HG02642 (cell line): ENCODE data around the gene FIGLA.
"Not testable (repeated sequence)": the region's sequence is repeated elsewhere in the genome, so short reads cannot be mapped to it uniquely, and the experiment has no call there.

Source experiments
- ATAC-seq: cut with Tn5 transposase; IDR thresholded peaks from one replicate; pipeline ENCODE4 v1.9.1; 2021; ENCODE audit warnings: mild to moderate bottlenecking; ENCODE audit not compliant: unreplicated experiment, poor library complexity

FIGLA gene

DNA sequence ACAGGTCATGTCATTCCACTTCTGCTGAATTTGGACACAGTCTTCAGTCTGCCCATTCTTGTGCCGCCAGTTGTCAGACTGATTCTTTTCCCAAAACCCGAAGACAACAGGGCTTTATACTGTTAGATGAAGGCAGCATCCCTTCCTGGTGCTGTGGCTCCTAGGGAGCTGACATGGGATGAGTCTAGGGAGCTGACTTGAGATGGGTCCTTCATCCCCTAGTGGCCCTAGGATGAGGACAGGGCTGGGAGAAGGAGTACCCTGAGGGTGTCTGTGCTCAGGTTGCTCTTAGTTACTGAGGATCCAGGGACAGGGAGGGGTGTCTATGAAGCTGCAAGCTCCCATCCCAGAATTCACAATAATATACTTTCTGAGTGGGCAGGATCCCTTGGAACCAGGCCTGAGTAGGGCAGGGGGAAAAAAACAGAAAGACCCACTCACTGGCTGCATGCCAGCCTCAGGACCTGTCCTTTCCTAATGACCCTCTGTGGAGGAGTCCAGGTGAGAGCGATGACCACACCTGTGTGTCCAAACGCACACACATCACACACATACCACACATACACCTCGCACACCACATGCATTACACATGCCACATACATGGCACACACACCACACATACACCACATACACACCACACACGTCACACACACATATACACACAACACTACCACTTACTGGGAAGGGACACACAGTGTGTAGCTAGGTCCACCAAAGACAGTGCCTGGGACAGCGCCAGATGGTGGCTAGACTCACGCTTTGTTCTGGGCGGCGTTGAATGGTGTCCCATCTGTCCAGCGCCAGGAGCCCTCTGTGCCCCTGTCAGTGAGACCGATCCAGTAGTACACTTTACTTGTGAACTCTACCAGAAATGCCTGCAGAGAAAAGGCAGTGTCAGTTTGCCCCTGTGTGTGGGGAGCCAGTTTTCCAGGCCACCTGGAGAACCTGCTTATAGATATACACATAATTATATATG is 18.8 kb upstream of the FIGLA start:
- no peak for ATAC-seq

- no peak for ATAC-seq
Measured at GRCh38 chr2:70807828-70808118, 17.3 kb upstream of the FIGLA start.

- ATAC-seq, result no peak
Measured at GRCh38 chr2:70807102-70807827, 16.8 kb upstream of the FIGLA start.

DNA sequence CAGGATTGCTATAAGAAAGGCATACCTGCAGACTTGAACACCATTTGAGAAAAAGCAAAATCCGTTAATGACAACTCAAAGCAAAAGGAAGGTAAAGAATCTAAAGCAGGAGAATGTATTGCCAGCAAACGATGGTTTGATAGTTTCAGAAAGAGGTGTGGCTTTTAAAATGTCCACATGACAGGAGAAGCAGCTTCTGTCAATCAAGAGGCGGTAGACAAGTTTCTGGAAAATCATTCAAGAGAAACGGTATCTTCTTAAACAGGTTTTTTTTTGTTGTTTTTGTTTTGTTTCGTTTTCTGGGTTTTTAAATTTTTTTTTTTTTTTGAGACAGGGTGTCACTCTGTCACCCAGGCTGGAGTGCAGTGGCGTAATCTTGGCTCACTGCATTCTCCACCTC is 16.2 kb upstream of the FIGLA start:
- no peak for ATAC-seq

- no peak for ATAC-seq
Measured at GRCh38 chr2:70806013-70806412, 15.6 kb upstream of the FIGLA start.

DNA sequence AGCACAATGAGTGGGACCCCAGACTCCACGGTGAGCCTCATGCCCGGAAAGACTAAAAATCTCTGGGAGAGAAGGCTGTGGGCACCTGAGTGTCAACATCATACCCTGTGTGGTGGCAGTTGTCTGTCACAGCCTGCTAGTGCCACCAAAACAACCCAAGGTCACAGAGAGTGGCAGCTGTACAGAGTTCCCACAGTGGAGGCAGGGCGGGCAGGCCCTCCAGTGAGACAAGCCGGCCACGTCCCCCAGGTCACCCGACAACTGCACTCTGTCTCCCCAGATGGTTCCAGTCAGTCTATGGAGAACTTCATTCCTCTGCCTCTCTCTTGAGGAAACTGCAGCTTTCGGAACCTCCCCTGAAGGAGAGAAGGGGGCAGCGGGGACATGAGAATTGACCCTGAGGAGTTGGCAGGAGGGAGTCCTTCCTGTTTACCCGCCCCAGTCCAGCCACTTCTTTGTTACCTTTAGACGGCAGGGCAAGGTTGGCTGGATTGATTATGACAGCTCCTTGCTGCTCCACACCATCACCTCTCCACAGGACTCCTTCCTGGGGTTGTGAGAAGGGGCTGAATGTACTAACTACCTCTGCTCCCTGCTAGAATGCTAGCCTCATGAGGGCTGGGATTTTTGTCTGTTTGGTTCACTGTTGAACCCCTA is 11.3 kb upstream of the FIGLA start:
- no peak for ATAC-seq

GRCh38 chr2:70799706-70800105 is 9.3 kb upstream of the FIGLA start:
- no peak for ATAC-seq

DNA sequence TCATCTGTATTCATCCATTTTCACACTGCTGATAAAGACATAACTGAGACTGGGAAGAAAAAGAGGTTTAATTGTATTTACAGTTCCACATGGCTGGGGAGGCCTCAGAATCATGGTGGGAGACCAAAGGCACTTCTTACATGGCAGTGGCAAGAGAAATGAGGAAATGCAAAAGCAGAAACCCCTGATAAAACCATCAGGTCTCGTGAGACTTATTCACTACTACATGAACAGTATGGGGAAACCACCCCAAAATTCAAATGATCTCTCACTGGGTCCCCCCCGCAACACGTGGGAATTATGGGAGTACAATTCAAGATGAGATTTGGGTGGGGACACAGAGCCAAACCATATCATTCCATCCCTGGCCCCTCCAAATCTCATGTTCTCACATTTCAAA is 7.6 kb upstream of the FIGLA start:
- not testable (repeated sequence) for ATAC-seq

DNA sequence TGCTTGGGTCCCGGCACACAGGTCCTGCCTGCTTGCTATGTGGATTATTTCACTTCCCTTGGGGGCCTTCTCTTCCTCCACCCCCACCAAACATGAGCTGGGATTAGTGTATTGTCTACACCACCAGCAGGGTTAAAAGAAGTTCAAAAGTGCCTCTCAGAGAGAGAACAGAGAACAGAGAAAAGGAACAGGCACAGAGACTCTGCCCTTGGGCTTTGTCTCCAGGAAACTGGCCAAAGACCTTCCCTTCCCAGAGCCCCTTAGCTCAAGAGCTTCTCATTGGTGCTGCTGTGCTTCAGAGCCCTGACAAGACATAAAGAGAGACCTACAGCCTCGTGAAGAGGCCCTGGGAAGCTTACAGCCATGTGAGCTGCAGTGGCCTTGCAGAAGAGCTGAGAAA is 7.1 kb upstream of the FIGLA start:
- ATAC-seq, result no peak

- no peak for ATAC-seq
Measured at GRCh38 chr2:70796262-70796661, 5.8 kb upstream of the FIGLA start.

DNA sequence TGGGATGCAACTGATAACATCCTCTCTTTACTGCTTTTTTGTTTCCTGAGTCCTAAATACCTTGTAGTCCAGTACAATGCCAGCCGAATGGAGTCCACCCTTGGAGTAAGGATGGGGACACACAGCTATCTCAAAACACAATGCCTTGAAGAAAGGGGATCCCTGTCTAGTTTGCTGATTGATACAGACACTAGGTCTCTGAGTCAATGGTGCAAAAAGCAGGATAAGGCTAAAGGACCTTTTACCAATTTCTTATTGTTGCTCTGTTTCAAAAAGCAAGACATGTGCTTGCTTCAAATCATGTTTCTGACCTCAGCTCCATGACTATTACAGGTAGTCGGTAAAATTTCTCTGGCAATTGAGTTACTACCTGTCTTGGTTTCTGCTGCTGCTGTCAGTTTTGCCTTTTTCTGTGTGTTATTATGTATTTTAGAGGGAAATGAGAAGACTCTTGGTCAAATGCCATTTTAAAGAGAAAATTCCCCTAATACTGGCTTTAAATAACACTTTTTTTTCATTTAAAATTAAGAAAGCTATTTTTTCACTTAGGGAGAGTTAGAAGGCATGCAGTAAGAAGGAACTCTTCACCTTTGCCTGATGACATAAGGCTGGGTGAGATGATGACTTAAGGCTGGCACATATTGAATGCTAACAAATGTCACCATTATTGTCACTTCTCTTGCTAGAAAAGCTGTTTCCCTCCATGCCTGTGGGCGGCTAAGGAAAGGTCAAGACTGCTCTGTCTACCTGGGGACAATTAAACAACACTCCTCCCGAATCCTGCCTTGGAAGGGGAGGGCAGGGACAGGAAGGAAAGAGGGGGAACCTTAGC is 4.9 kb upstream of the FIGLA start:
- ATAC-seq, result no peak

- ATAC-seq, result no peak
Measured at GRCh38 chr2:70793450-70793849, 3.0 kb upstream of the FIGLA start.

DNA sequence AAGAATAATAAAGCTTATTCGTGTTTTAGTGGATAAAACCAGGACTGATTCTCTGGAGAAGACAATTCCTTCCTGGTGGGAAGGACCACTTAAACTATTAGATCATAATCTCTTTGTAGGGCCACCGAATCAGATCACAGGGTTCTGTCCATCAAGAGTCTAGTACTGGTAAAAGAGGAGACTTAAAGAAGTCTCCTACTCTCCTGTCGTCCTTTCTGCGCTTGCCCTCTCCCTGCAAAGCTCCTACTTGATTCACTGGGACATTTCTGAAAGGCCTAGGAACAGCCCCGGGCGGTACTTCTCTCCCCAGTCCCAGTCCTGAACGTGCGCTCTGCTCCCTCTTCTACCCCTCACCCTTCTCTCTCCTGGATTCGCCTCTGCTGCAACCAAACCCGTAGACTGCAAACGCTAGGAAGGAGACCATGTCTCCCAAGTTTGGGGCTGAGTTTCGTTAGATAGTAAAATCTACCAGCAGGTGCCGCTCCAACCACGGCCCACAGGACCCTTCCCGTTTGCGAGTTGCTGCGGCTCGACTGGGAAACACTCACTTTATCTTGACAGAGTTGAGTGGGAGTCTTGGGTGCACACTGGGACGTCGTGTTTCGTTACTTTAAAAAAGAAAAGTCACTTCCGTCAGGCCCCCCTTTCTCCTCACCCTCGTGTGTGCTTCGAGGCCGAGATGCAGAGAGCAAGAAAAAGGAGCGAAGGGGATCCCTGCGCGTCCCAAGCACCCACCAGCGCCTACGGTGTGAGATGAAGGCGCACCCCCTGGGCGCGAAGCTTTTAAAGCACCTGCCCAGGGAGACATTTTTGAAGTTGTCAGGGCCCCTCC is 923 bp downstream of the FIGLA start:
- ATAC-seq, result no peak

DNA sequence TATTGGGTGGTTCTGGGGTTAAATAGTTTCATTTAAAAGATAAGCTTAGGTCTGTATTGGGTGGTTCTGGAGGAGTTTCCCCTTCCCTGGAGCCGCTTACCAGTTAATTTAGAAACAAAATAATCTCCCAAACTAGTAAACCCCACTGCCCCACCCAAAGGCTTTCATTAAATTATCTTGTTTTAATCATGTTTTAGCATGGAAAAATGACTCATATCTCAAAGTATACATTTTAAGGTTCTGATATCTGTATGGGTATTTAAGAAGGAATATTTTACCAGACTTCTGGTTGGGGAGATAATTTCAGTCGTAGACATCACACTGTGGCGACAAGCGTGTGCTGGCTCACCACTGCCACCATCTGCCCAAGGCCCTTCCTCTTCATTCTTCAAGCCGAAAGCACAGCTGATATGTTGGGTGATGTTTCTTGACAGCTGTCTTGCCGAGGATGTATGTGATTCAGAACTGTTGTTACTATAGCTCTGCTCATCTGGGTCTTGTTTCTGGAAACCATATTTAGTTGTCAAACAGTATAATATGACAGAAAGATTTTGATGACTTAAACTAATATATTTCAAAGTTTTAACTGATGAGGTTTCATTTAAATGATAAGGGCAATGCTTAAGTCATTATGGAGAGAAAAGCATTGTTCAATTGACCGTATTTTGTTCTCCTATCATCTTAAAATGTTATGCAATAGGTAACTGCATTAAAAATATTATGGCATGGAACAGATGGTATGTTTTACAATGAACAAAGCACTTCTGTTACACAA is 5.1 kb downstream of the FIGLA start:
- ATAC-seq, result peak; percentile 46

DNA sequence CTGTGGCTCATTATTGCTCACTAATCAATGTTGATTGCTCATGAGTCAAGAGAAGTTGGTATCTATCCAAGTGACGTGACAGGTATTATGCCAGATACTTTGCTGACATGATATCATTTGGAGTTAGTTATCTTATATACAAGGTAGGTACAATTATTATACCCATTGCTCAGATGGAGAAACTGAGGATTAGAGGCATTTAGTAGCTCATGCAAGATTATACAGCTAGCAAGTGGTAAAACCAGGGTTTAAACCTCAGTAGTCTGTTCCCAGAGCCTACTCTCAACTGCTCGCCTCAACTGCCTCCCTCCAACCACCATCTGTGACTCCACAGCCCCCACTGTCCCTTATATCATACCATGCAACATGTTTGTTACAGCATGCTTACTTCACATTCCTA is 6.1 kb downstream of the FIGLA start:
- no peak for ATAC-seq

DNA sequence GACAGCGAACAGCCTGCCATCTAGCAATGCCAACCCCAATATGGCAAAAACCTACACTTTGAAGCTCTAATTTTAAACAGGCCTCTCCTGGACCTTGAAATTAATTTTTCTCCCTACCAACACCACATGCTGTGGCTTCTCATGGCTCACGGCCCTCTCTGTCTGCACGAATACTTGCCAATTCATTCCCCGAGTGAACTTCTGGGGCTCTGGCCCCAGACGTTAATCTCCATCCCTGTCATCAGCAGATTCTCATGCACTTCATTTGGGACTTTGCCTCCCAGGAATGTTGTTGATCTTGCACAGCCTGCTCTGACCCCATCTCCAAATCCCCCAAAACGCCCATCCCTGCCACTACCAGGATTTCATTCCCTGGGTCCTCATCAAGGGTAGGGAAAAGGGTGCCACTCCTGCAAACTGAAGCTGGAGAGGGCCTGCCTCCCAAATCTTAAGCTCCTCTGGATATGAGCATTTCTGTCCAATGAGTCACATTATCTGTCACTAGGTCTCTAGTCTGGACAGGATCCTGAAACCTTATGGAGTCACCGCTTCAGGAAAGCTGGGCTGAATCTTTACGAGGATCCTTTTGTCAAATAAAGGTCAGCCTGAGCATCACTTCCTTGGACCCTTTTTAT is 10.4 kb downstream of the FIGLA start:
- ATAC-seq, result no peak

DNA sequence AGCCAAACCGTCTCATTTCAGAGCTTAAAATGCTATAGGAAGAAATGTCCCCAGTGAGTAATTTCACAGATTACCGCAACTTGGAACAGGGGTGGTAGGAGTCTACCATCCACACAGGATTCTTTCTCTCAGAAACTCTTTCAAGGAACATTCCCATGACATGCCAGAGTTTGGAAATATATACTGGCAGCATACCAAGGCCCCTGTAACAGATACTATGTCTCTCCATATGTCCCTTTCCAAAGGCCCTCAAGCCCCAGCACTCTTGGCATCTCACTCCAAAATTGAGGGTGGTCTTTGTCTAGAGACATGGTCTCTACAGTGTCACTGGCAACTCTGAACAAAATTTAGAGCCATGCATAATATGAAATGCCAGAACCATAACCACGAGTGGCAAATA is 11.0 kb downstream of the FIGLA start:
- no peak for ATAC-seq

DNA sequence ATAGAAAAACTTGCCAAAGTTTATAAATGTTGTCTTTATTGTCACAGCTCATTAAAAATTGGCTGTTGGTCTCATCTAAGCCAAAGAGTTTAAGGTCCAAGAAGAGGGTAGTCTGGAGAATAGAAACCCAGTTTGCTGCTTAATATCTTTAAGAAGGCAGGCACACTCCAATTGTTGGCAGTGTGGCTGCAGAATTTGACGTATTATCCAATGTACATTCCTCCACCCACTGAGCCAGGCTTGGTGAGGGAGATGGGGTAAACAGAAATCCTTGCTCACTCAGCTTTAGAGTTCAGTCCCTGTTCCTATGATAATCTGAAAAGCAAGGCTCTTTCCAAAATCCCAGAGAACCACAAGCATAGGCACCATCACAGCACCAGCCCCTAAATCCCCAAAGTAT is 11.8 kb downstream of the FIGLA start:
- no peak for ATAC-seq
